T-cell (primary cell): ENCODE results near the gene CTNND2. TPM values are rescaled to one million over a fixed set of nuclear protein-coding genes. Genes with fewer than 3 reads are reported as not detected.

Experiments used
- ATAC-seq, 4 experiments: fragments of 200-7000 bp in 3 of 4; fragments of 150-1000 bp in 1 of 4; cut with Tn5 transposase; replicated peaks in 1 of 4; 1 replicate in 3 of 4; 2 replicates in 1 of 4; pipeline ENCODE4 v1.10.0; 2021; ENCODE audit warnings: moderate library complexity in 3 of 4, mild to moderate bottlenecking in 2 of 4, moderate number of reproducible peaks in 1 of 4
- CTCF ChIA-PET, 2 donors: fragments of 300-600 bp; sonication (Branson Sonifier 250); formaldehyde crosslinking; loops; one replicate each; lab custom pipeline; 2022; ENCODE audit warnings: antibody characterized with exemption in 2 of 2; lab: Charles Lee
- POLR2A ChIA-PET, 2 donors: fragments of 300-600 bp; sonication (Branson Sonifier 250); formaldehyde crosslinking; loops; one replicate each; lab custom pipeline; 2022; ENCODE audit warnings: antibody characterized with exemption in 2 of 2; lab: Charles Lee
- DNase-seq, 35 experiments: peaks; one replicate each; pipeline versions ENCODE4 v3.0.0 to v3.0.0-alpha.2; 2013 to 2023
- H3K27ac ChIP-seq: one replicate; pipeline ENCODE4 v1.5.1; 2013; ENCODE audit warnings: low read length
- H3K27me3 ChIP-seq, 2 experiments: replicated peaks in 1 of 2; 1 replicate in 1 of 2; 2 replicates in 1 of 2; pipeline versions ENCODE4 v1.6.1 to v1.7.0; 2013; ENCODE audit warnings: low read length in 1 of 2, mixed read lengths in 1 of 2; ENCODE audit not compliant: control insufficient read depth in 2 of 2, insufficient read depth in 2 of 2; ENCODE audit errors: extremely low read depth in 1 of 2
- H3K36me3 ChIP-seq, 2 donors: 1 replicate in 1 of 2; 2 replicates in 1 of 2; pipeline versions ENCODE4 v1.6.1 to v1.7.0; 2013; ENCODE audit warnings: low read length in 1 of 2; ENCODE audit not compliant: control insufficient read depth in 2 of 2, insufficient read depth in 1 of 2; ENCODE audit errors: extremely low read depth in 1 of 2
- H3K4me1 ChIP-seq, 2 experiments: 1 replicate in 1 of 2; 2 replicates in 1 of 2; pipeline versions ENCODE4 v1.6.1 to v1.7.0; 2013; ENCODE audit warnings: low read length in 2 of 2, mixed read lengths in 1 of 2; ENCODE audit not compliant: insufficient read depth in 2 of 2, control insufficient read depth in 1 of 2; ENCODE audit errors: extremely low read depth in 1 of 2
- H3K4me3 ChIP-seq, 2 donors: 1 replicate in 1 of 2; 2 replicates in 1 of 2; pipeline versions ENCODE4 v1.5.1 to v1.7.0; 2013; ENCODE audit warnings: mild to moderate bottlenecking in 2 of 2, low read length in 1 of 2, moderate library complexity in 1 of 2; ENCODE audit not compliant: control insufficient read depth in 1 of 2; ENCODE audit errors: extremely low read depth in 1 of 2
- H3K9me3 ChIP-seq: 2 replicates; pipeline ENCODE4 v1.7.0; 2013
- H3K27ac Mint-ChIP-seq, 2 donors: one replicate each; pipeline ENCODE4 v1.8.0; 2020 to 2021; ENCODE audit warnings: mild to moderate bottlenecking in 2 of 2, mixed read lengths in 2 of 2
- H3K27me3 Mint-ChIP-seq, 2 donors: one replicate each; pipeline ENCODE4 v1.8.0; 2021 to 2022; ENCODE audit warnings: mixed read lengths in 2 of 2
- H3K36me3 Mint-ChIP-seq: one replicate; pipeline ENCODE4 v1.8.0; 2021; ENCODE audit warnings: mixed read lengths
- H3K4me1 Mint-ChIP-seq, 3 donors: one replicate each; pipeline ENCODE4 v1.8.0; 2020 to 2022; ENCODE audit warnings: mixed read lengths in 3 of 3, mild to moderate bottlenecking in 1 of 3
- H3K4me3 Mint-ChIP-seq, 3 donors: one replicate each; pipeline ENCODE4 v1.8.0; 2020 to 2022; ENCODE audit warnings: mild to moderate bottlenecking in 3 of 3, mixed read lengths in 3 of 3, moderate library complexity in 3 of 3
- H3K9me3 Mint-ChIP-seq, 3 donors: one replicate each; pipeline ENCODE4 v1.8.0; 2020 to 2022; ENCODE audit warnings: mixed read lengths in 3 of 3
- WGBS: methylation state at CpG from one replicate; pipeline ENCODE4 v1.1.5; 2013; ENCODE audit warnings: missing lambda C conversion rate; ENCODE audit not compliant: insufficient coverage; 5-methylcytosine and 5-hydroxymethylcytosine counted together
- total RNA-seq, 35 experiments: library from RNA in 6 of 35; stranded (reverse) in 6 of 35; fragments of 120-200 nt in 1 of 35; gene quantifications; one replicate each; pipeline versions ENCODE4 v1.2.1 to v1.2.4 and lab custom pipeline; 2013 to 2026

CTNND2 gene
- total RNA-seq, 5 donors from 2014 or later (not counting 1 experiment from before 2014, with no cell fraction given): 0.22 TPM; not detected in 4

DNA sequence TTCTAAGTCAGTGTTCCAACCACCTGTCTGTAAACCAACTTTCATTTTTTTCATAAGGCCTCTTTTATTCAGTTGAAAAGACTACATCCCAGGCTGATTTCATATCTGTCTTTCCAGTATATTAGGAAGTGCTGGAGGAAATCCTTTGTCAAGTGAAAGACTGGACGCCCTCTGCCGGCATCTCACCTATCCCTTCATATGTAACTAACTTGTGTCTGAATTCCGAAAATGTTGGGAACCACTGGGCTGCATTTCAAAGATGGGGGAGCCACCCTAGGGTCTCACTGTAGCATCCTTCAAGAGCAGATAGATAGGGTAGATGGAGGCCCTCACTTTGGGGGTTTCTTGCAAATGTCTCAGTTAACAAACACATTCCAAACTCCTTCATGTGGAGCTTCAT is 569.8 kb downstream of the CTNND2 start:
- Histone ChIP-seq H3K36me3 (no peaks in the 10 kb centered on the region), H3K4me3 (no peak overlapping the region), H3K27me3 (no peaks in the 10 kb centered on the region), H3K27ac (no peak overlapping the region), H3K9me3 (no peaks in the 10 kb centered on the region), H3K4me1 (no peaks in the 10 kb centered on the region)
- DNase-seq (no peak), ATAC-seq (no peak)
- Mint-ChIP-seq H3K27ac (no peak overlapping the region), H3K27me3 (no peaks in the 10 kb centered on the region), H3K4me1 (peaks cover 0 to 2% (median 0%) of the 10 kb centered on the region in 3 donors), H3K4me3 (no peak overlapping the region), H3K36me3 (no peaks in the 10 kb centered on the region), H3K9me3 (no peaks in the 10 kb centered on the region)
- WGBS: no CpG with 5 or more reads among the region's 3 CpGs
- ChIA-PET POLR2A (no interaction called here), CTCF (no interaction called here)

DNA sequence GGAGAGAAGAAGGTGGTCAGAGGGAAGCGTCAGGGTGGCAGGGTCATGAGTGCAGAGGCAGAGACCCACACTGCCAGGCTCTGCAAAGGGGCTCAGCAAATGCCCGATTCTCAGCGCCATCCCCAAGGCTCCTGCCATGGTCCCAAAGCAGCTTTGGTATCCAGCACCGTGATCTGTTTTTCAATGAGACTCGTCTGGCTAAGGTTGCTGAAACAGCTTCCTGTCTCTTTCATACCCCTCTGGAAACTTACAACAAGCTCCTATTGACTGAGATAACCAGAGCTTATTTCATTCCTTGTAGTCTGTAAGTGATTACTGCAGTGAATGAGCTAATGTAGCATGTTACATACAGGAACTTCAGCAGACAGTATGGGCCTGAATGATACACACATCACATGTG is 574.6 kb downstream of the CTNND2 start:
- ATAC-seq (no peak), DNase-seq (no peak)
- H3K4me1 Mint-ChIP-seq: no peaks in the 10 kb centered on the region
- Histone ChIP-seq H3K27ac (no peak overlapping the region), H3K4me1 (no peaks in the 10 kb centered on the region), H3K9me3 (no peaks in the 10 kb centered on the region), H3K4me3 (no peak overlapping the region), H3K36me3 (no peaks in the 10 kb centered on the region), H3K27me3 (no peaks in the 10 kb centered on the region)
- H3K4me3 Mint-ChIP-seq: no peak overlapping the region
- 88% methylated on average over 3 of the region's 5 CpGs for WGBS
- H3K27me3 Mint-ChIP-seq: no peaks in the 10 kb centered on the region
- POLR2A ChIA-PET: no interaction called here
- CTCF ChIA-PET: no interaction called here
- H3K36me3 Mint-ChIP-seq: no peaks in the 10 kb centered on the region
- no peaks in the 10 kb centered on the region for H3K9me3 Mint-ChIP-seq
- no peak overlapping the region for H3K27ac Mint-ChIP-seq

DNA sequence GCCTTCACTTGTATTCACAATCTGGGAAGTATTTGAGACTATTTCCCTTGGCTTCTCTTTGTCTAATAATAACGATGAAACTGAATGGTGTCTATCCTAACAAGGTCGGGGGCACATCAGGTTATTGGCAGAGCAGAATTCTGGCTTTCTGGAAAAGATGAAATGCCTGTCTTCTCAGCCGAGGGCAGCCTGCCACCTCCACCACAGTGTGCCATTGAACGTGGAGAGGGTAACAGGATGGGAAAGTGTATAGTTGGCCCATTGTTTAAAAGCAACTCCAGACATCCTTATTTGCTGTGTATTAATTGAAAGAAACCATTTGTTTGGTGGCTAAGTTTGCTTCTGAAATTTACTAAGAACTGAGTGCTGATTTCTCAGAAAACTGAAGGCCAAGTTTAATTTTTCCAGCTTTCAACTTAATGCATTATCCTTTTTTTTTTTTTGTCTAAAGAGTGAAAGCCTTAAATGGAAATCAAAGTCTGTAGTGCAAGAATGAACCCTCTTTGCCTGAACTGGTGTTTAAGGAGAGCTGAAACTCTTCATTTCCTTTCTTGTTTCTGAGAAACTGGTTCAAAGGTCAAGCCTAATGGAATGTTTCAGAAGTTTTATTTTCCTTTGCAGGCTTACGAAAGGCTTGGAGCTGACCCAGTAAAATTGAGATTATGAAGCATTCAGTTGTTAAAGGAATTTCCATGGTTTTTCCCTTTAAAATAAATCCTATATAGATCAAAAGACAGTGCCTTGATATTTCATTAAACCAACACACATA is 579.5 kb downstream of the CTNND2 start:
- H3K4me1 ChIP-seq: no peaks in the 10 kb centered on the region
- no peaks in the 10 kb centered on the region for H3K36me3 ChIP-seq
- ChIA-PET POLR2A (no interaction called here), CTCF (no interaction called here)
- ATAC-seq (no peak), DNase-seq (no peak)
- Mint-ChIP-seq H3K27ac (no peak overlapping the region), H3K36me3 (no peaks in the 10 kb centered on the region), H3K9me3 (no peaks in the 10 kb centered on the region), H3K4me3 (no peak overlapping the region), H3K4me1 (no peaks in the 10 kb centered on the region), H3K27me3 (peaks cover 0 to 4% of the 10 kb centered on the region in 2 donors)
- no peaks in the 10 kb centered on the region for H3K27me3 ChIP-seq
- H3K9me3 ChIP-seq: no peaks in the 10 kb centered on the region
- WGBS: 90% methylated on average over 2 of the region's 5 CpGs
- no peak overlapping the region for H3K4me3 ChIP-seq
- H3K27ac ChIP-seq: no peak overlapping the region

DNA sequence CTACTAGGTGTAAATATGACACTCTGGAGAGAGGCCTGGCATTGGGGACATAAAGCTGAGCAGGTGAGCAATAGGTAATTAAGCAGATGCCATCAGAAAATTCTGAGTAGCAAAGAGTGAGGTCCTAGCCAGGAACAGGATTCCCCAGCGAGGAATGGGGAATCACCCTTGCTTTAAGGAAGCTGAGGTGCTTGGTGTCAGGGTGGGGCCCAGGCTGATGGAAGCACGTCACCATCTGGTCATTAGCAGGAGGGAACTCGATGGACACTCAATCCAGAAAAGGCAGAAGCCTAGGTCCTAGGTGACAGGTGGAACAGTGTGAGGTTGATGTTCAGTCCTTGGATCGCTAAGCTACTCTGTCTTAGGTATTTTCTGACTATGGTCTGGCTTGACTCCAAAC is 580.5 kb downstream of the CTNND2 start:
- no peaks in the 10 kb centered on the region for H3K36me3 Mint-ChIP-seq
- 71% methylated on average over 3 of the region's 4 CpGs for WGBS
- H3K27me3 Mint-ChIP-seq: peaks cover 0 to 4% of the 10 kb centered on the region in 2 donors
- ChIA-PET POLR2A (no interaction called here), CTCF (no interaction called here)
- no peaks in the 10 kb centered on the region for H3K27me3 ChIP-seq
- no peaks in the 10 kb centered on the region for H3K9me3 Mint-ChIP-seq
- no peak for ATAC-seq
- H3K4me3 ChIP-seq: no peak overlapping the region
- no peak overlapping the region for H3K4me3 Mint-ChIP-seq
- no peak for DNase-seq
- no peaks in the 10 kb centered on the region for H3K36me3 ChIP-seq
- no peak overlapping the region for H3K27ac Mint-ChIP-seq
- no peaks in the 10 kb centered on the region for H3K4me1 ChIP-seq
- no peaks in the 10 kb centered on the region for H3K4me1 Mint-ChIP-seq
- H3K27ac ChIP-seq: no peak overlapping the region
- no peaks in the 10 kb centered on the region for H3K9me3 ChIP-seq

DNA sequence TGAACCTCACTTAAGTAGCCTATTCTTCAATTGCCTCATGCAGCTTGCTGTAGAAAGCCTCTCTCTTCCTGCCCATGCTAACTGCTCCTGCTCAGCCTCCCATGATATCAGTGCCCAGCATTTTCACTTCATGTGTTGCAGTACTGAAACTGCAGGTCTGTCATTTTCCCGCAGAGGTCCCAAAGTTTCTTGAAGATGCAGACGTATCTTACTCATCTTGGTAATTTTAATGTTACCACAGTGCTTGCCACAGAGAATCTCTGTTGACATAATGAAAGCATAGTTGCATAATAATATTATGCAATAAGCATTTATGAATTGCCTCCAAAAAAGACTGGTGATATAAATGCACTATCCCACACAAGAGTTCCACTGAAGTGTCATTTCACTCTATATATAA is 582.1 kb downstream of the CTNND2 start:
- DNase-seq (no peak), ATAC-seq (no peak)
- Mint-ChIP-seq H3K27me3 (peaks cover 0 to 13% of the 10 kb centered on the region in 2 donors), H3K4me3 (no peak overlapping the region), H3K27ac (no peak overlapping the region), H3K4me1 (no peaks in the 10 kb centered on the region), H3K36me3 (no peaks in the 10 kb centered on the region), H3K9me3 (peaks cover 0 to 6% (median 1%) of the 10 kb centered on the region in 3 donors)
- ChIA-PET POLR2A (no interaction called here), CTCF (interaction anchor here in 1 of 2 donors (0.6 kb wide), 1 partner anchor 23 kb away, joined by 3 read pairs; no protein-coding TSS in a partner anchor)
- Histone ChIP-seq H3K4me3 (no peak overlapping the region), H3K36me3 (no peaks in the 10 kb centered on the region), H3K27ac (no peak overlapping the region), H3K9me3 (no peaks in the 10 kb centered on the region), H3K4me1 (no peaks in the 10 kb centered on the region), H3K27me3 (peaks cover 0 to 2% of the 10 kb centered on the region in 2 experiments)
- 40% methylated on average over 1 of the region's 2 CpGs for WGBS

DNA sequence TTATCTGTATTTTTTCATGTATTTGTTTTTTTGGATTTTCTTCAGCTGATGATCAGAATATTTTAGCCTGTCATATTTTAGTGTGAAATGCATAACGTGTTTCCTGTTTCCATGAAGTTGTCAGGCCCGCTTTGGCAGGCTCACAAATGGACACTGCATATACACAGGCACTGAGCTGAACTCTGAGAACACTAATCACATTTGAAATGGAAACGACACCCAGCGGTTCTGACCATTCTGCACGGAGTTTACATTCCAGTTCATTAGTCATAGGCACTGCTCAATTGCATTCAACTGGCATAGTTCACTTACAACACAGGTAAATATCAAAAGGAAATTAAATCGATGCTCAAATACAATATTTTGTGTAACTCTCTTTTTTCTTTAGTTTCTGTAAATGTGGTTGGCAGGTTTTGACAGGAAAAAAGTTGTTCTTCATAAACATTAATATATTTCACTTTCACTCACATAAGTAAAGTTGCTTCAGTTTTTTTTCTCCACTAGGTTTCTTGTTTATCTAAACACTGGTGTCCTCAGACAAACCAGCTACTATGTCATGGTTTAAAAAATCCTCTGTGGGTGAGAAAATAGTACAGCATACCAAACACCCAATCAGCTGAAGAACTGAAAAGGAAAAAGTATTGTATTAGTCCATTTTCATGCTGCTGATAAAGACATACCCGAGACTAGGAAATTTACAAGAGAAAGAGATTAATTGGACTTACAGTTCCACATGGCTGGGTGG is 584.2 kb downstream of the CTNND2 start:
- Histone ChIP-seq H3K9me3 (no peaks in the 10 kb centered on the region), H3K36me3 (no peaks in the 10 kb centered on the region), H3K4me1 (no peaks in the 10 kb centered on the region), H3K27ac (no peak overlapping the region), H3K27me3 (peaks cover 0 to 2% of the 10 kb centered on the region in 2 experiments), H3K4me3 (no peak overlapping the region)
- Mint-ChIP-seq H3K4me3 (no peak overlapping the region), H3K36me3 (no peaks in the 10 kb centered on the region), H3K9me3 (peaks cover 0 to 6% (median 3%) of the 10 kb centered on the region in 3 donors), H3K4me1 (no peaks in the 10 kb centered on the region), H3K27ac (no peak overlapping the region), H3K27me3 (peaks cover 0 to 16% of the 10 kb centered on the region in 2 donors)
- ATAC-seq (no peak), DNase-seq (no peak)
- POLR2A ChIA-PET: interaction anchor here in 1 of 2 donors (0.6 kb wide), 1 partner anchor 1416 kb away, joined by 7 read pairs; no protein-coding TSS in a partner anchor
- CTCF ChIA-PET: no interaction called here
- 80% methylated on average over 6 of the region's 7 CpGs for WGBS
